Ovary (tissue), 9 donors: ENCODE data around the gene NSFL1C. TPM values are rescaled to one million over a fixed set of nuclear protein-coding genes. Genes with fewer than 3 reads are reported as not detected.

Experiments
- DNase-seq, 5 donors: peaks; one replicate each; pipeline ENCODE4 v3.0.0-alpha.2; 2019 to 2020
- H3K27ac ChIP-seq, 2 donors: fragments of 200-600 bp; one replicate each; pipeline versions ENCODE4 v1.5.1 to v1.8.0; 2019 to 2022
- H3K27me3 ChIP-seq: fragments of 200-600 bp; one replicate; pipeline ENCODE4 v1.8.0; 2022
- H3K36me3 ChIP-seq: fragments of 200-600 bp; sonication (generic); one replicate; pipeline ENCODE4 v1.5.1; 2019
- H3K4me1 ChIP-seq: one replicate; pipeline ENCODE4 v1.8.1; 2013; ENCODE audit warnings: mild to moderate bottlenecking, moderate library complexity; ENCODE audit not compliant: insufficient read depth
- H3K4me3 ChIP-seq: fragments of 200-600 bp; sonication (generic); one replicate; pipeline ENCODE4 v1.5.1; 2017
- H3K9me3 ChIP-seq, 2 donors: fragments of 200-600 bp in 1 of 2; sonication (generic) in 1 of 2; one replicate each; pipeline versions ENCODE4 v1.5.1 to v1.8.1; 2013 to 2019; ENCODE audit warnings: mild to moderate bottlenecking in 1 of 2, moderate library complexity in 1 of 2
- EP300 ChIP-seq: sonication (generic); formaldehyde crosslinking; IDR thresholded peaks from one replicate; pipeline ENCODE4 v1.6.1; 2017; ENCODE audit warnings: antibody characterized with exemption
- POLR2A ChIP-seq: fragments of 450-650 bp; IDR thresholded peaks from one replicate; pipeline ENCODE4 v1.6.1; 2017; ENCODE audit warnings: antibody characterized with exemption, mild to moderate bottlenecking, moderate library complexity
- WGBS, 3 donors: extraction: QIAGEN DNeasy Blood & Tissue Kit in 1 of 3; methylation state at CpG; one replicate each; pipeline versions ENCODE4 v1.1.5 to v1.1.7; 2013 to 2017; 5-methylcytosine and 5-hydroxymethylcytosine counted together
- intact Hi-C, 4 donors: fragments of 100-400 bp; cut with DNase I; formaldehyde crosslinking; loops; one replicate each; pipeline versions ENCODE4 v1.11.0 to v1.15.1; 2022 to 2023
- polyA plus RNA-seq, 2 donors: library from polyadenylated mRNA; stranded (reverse); fragments of 200-250 nt in 1 of 2; fragments of 350-450 nt in 1 of 2; fragmentation: Illumina TruSeq in 1 of 2; extraction: RNeasy Lipid Tissue Mini Kit (QIAGEN cat#74804) in 1 of 2; gene quantifications; one replicate each; pipeline ENCODE4 v1.2.3, GENCODE V29; 2013 to 2014
- total RNA-seq, 7 donors: library from RNA; depleted of rRNA in 2 of 7; stranded (reverse); fragments of >200 nt in 2 of 7; fragmentation: NEBNext Ultra II Directional in 3 of 7; extraction: Animal tissue kit (Norgen Biotek cat#: 25700) in 3 of 7; gene quantifications; one replicate each; pipeline versions ENCODE4 v1.1.0 to v1.2.4, GENCODE V29; 2016 to 2023
- TF ChIP-seq, protein P1 (sequence below), 3 donors: fragments of 450-650 bp in 2 of 3; fragments of 200-600 bp in 1 of 3; IDR thresholded peaks; one replicate each; pipeline versions ENCODE4 v1.5.1 to v1.8.0; 2016 to 2022; ENCODE audit warnings: antibody characterized with exemption in 3 of 3, mild to moderate bottlenecking in 1 of 3
- donor health status: DM: no; HTN: no; CAD: no; lungs with moderate emphysema.
- donor health status: DM: no; HTN: no; CAD: no.
- donor health status: Bipolar disorder and iron deficiency.
- donor health status: DM: yes; HTN: yes; CAD: no.
- donor health status: DM: no; HTN: no; CAD: no.
- donor health status: DM: yes; HTN: yes; CAD: no.

Gene NSFL1C
- total and polyA plus RNA-seq, 9 donors = 23.4 to 105 (median 63.2) TPM

DNA sequence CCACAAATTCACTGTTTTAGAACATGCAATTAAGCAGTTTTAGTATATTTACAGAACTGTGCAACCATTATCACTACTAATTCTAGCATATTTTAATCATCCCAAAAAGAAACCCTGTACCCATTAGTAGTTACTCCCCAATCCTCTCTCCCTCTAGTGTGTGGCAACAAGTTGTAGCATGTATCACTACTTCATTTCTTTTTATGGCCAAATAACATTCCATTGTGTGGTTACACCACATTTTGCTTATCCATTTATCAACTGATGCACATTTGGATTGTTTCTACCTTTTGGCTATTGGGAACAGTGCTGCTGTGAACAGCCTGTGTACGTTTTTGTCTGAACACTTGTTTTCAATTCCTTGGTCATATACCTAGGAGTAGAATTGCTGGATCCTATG, 42.3 kb downstream of the NSFL1C start:
- H3K27ac ChIP-seq = no peak overlapping the region
- no peak for DNase-seq
- intact Hi-C loops = no loop called here
- H3K4me1 ChIP-seq = no peaks in the 10 kb centered on the region
- H3K27me3 ChIP-seq = no peaks in the 10 kb centered on the region
- TF ChIP-seq, protein P1, sequence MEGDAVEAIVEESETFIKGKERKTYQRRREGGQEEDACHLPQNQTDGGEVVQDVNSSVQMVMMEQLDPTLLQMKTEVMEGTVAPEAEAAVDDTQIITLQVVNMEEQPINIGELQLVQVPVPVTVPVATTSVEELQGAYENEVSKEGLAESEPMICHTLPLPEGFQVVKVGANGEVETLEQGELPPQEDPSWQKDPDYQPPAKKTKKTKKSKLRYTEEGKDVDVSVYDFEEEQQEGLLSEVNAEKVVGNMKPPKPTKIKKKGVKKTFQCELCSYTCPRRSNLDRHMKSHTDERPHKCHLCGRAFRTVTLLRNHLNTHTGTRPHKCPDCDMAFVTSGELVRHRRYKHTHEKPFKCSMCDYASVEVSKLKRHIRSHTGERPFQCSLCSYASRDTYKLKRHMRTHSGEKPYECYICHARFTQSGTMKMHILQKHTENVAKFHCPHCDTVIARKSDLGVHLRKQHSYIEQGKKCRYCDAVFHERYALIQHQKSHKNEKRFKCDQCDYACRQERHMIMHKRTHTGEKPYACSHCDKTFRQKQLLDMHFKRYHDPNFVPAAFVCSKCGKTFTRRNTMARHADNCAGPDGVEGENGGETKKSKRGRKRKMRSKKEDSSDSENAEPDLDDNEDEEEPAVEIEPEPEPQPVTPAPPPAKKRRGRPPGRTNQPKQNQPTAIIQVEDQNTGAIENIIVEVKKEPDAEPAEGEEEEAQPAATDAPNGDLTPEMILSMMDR (IDR thresholded peaks at IDR 0.05) = no peak
- TF ChIP-seq POLR2A (no peak), EP300 (no peak)
- no peaks in the 10 kb centered on the region for H3K9me3 ChIP-seq
- H3K4me3 ChIP-seq = no peak overlapping the region
- WGBS, 3 donors = 50 to 62% (median 54%) methylated on average over 1 of the region's 1 CpG
- no peaks in the 10 kb centered on the region for H3K36me3 ChIP-seq

DNA sequence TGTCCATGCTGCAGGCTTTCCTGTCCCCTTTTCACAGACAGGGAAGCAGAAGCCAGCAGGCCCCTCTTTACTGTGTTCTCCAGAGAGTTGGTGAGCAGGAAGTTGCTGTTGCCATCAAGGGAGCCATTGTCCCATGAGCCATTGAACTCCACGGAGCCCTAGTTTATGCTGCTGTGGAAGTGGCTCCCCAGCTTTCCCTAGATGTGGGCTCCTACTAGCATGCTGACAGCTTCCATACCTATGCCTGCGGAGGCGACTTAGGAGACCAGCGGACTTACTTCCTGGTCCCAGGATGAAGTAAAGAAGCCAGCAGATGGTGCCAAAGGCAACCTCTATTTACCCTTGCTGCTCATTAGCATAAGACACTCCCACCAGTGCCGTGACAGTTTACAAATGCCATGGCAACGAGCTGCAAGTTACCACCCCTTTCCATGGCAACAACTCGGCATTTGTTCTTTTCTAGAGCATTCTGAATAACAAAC, 43.0 kb downstream of the NSFL1C start:
- H3K36me3 ChIP-seq = no peaks in the 10 kb centered on the region
- no peaks in the 10 kb centered on the region for H3K9me3 ChIP-seq
- DNase-seq = no peak
- TF ChIP-seq POLR2A = no peak
- TF ChIP-seq, protein P1 (IDR thresholded peaks at IDR 0.05) = no peak
- intact Hi-C loops = no loop called here
- 24 to 37% (median 30%) methylated on average over 7 of the region's 7 CpGs for WGBS, 3 donors
- H3K27me3 ChIP-seq = no peaks in the 10 kb centered on the region
- no peak overlapping the region for H3K4me3 ChIP-seq
- no peaks in the 10 kb centered on the region for H3K4me1 ChIP-seq
- H3K27ac ChIP-seq = no peak overlapping the region

DNA sequence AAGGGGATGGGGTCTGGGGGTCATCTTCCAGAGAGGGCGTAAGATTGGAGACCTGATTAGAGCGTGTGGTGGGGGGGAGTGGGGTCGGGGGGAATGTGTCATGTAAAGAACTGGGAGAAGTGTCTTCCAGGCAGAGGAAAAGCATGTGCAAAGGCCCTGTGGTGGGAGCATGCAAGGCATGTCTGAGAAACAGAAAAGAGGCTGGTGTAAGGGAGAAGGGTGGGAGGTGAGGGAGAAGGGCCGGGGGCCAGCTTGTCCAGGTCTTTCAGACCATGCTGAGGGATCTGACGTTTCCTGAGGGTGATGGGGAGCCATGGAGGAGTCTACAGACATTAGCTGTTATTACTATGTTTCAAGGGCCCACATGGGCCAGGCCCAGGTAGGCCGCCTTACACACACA, 43.4 kb downstream of the NSFL1C start:
- Histone ChIP-seq H3K27me3 (no peaks in the 10 kb centered on the region), H3K4me3 (no peak overlapping the region), H3K9me3 (no peaks in the 10 kb centered on the region), H3K36me3 (no peaks in the 10 kb centered on the region), H3K4me1 (no peaks in the 10 kb centered on the region), H3K27ac (no peak overlapping the region)
- intact Hi-C loops = no loop called here
- DNase-seq = no peak
- 70 to 80% (median 70%) methylated on average over 6 of the region's 6 CpGs for WGBS, 3 donors
- TF ChIP-seq EP300 = no peak
- TF ChIP-seq, protein P1 (IDR thresholded peaks at IDR 0.05) = no peak
- no peak for TF ChIP-seq POLR2A

DNA sequence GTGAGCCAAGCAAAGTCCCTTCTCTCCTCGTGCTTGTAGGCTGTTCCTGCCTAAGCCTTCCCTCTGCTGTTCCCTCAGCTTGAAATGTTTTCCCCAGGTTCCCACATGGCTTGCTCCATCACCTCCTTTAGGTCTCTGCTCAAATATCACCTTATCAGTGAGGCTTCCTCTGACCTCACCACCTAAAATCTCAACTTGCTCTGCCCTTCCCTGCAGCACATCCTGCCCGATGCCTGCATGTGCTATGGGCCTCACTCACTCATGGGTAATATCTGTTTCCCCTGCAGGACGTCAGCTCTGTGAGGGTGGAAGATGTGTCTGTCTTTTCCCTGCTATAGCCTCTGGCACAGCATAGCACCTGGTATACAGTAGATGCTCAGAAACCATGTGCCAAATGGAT, 43.9 kb downstream of the NSFL1C start:
- no peak overlapping the region for H3K4me3 ChIP-seq

More for the DNA sequence above, 43.9 kb downstream of the NSFL1C start:
- Histone ChIP-seq H3K4me1 (no peaks in the 10 kb centered on the region), H3K9me3 (no peaks in the 10 kb centered on the region), H3K27me3 (no peaks in the 10 kb centered on the region), H3K36me3 (no peaks in the 10 kb centered on the region), H3K27ac (no peak overlapping the region)
- DNase-seq = no peak
- 30 to 53% (median 45%) methylated on average over 3 of the region's 3 CpGs for WGBS, 3 donors
- TF ChIP-seq, protein P1 (IDR thresholded peaks at IDR 0.05) = no peak
- intact Hi-C loops = no loop called here
